Tracheal epithelial cell (primary cell): ENCODE measurements around the gene TMSB10. TPM values are rescaled to one million over a fixed set of nuclear protein-coding genes. Genes with fewer than 3 reads are reported as not detected.

ENCODE experiments used
- total RNA-seq: library from RNA; depleted of rRNA; stranded (reverse); fragments of >200 nt; gene quantifications from 2 replicates; pipeline ENCODE4 v1.2.1, GENCODE V29; 2014

The TMSB10 gene
- 7,601 and 9,488 TPM in 2 replicates for total RNA-seq

GRCh38 chr2:84905181-84906107 lies at the start of gene TMSB10:
TSS of gene TMSB10 (plus strand) at chr2:84905656.

GRCh38 chr2:84880645-84881521 lies 24.6 kb upstream of the TMSB10 start, which contains the start of gene TRABD2A:
TSS of gene TRABD2A (minus strand) at chr2:84881084. CDS start at chr2:84881039, 45 bp downstream.

Other genes starting within 250 kb of the TMSB10 start
- gene TRABD2A, start 24.6 kb upstream of the TMSB10 start, total RNA-seq = 0.72 and 2.6 TPM in 2 replicates
- 68.4 and 149 TPM in 2 replicates for gene KCMF1, start 65.5 kb downstream of the TMSB10 start, total RNA-seq
- gene TCF7L1, start 227.7 kb downstream of the TMSB10 start, total RNA-seq = 0.64 and 1.7 TPM in 2 replicates